Activated CD8-positive, alpha-beta memory T cell treated with anti-CD3 and anti-CD28 coated beads for 24 hours (primary cell): ENCODE results near the gene ZNF526.

Experiments used
- DNase-seq: peaks from one replicate; pipeline ENCODE4 v3.0.0-alpha.2; 2020

Gene ZNF526, protein sequence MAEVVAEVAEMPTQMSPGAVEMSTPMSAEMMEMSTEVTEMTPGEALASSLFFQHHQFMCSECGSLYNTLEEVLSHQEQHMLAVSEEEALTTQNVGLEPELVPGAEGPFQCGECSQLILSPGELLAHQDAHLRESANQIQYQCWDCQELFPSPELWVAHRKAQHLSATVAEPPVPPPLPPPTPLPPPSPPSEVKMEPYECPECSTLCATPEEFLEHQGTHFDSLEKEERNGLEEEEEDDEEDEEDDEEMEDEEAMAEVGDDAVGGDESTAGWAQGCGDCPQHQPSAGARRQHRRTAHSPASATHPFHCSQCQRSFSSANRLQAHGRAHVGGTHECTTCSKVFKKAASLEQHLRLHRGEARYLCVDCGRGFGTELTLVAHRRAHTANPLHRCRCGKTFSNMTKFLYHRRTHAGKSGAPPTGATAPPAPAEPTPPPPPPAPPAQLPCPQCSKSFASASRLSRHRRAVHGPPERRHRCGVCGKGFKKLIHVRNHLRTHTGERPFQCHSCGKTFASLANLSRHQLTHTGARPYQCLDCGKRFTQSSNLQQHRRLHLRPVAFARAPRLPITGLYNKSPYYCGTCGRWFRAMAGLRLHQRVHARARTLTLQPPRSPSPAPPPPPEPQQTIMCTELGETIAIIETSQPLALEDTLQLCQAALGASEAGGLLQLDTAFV

GRCh38 chr19:42219812-42220750 is at the start of gene ZNF526:
TSS of gene ZNF526 (plus strand) at chr19:42220312. CDS start at chr19:42224404, 4,092 bp downstream.
- peak; percentile 97 for DNase-seq

- DNase-seq: no peak
These were observed 49.4 kb upstream of the ZNF526 start for GRCh38 chr19:42170715-42171114.

DNA sequence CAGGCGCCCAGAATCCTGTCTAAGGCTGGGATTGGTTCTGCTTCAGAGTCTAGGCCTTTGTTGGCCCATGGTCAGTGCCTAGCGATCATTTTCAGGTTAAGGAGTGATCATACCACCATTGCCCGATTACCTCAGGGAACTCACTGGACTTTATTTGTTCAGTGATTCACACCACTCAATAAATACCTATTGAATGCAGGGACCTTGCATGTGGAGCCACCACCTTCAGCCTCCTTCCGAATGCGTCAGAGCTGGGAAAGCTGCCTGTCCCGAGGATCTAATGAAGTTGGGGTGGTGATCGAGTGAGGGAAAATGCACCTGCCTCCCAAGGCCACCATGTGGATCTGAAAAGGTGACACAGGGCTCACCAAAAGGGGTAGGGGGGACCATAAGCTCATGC is 47.9 kb upstream of the ZNF526 start:
- no peak for DNase-seq

- no peak for DNase-seq
These were observed 46.4 kb upstream of the ZNF526 start for GRCh38 chr19:42173695-42174094.

DNA sequence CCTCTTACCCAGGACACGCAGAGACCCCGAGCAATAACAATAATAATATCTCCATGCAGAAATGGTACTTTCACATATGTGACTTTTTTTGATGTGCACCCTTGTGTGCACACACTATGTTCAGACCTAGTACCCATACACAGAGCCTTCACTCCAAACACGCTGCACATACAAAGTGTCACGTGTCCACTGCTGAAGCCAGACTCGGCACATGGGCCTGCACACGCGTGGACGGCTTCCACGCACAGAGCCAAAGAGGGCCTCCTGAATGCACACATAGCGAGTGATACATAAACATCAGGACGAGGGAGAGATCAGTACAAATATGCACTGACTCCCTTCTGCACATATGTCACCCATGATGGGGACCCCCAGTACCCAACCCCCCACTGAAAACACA is 45.9 kb upstream of the ZNF526 start:
- DNase-seq: no peak

DNA sequence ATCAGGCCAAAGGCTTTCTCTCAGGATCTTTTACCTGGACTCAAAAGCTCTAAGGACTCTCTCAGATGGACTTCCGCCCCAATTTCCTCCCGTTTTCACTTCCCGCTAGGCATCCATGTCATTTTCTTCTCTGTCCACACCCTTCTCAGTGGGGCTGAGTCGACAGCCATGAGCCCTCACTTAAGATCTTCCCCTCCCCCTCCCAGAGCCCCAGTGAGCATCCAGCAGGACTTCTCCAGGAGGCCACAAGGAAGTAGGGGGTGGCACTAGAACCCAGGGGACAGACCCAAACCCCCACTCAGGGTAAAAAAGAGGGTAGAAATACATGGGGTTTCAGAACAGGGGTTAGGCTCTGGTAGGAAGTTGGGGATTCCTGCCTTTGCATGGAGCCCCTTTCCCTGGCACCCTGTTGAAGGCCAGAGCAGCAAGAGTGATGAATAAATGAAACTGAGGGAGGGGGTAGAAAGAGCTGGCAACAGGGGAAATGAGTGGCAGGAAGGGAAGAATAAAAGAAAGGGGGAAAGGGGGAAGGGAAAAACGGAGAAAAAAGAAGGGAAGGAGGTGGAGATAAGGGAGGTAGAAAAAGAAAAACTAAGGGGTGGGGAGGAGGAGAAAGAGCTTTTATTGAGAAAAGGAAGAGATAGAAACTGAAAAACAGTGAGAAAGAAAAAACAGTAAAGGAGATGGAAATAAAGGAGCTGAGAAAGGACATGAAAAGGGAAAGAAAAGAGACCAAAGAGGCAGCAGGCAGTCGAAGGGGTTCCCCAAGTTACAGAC is 45.0 kb upstream of the ZNF526 start:
- no peak for DNase-seq

DNA sequence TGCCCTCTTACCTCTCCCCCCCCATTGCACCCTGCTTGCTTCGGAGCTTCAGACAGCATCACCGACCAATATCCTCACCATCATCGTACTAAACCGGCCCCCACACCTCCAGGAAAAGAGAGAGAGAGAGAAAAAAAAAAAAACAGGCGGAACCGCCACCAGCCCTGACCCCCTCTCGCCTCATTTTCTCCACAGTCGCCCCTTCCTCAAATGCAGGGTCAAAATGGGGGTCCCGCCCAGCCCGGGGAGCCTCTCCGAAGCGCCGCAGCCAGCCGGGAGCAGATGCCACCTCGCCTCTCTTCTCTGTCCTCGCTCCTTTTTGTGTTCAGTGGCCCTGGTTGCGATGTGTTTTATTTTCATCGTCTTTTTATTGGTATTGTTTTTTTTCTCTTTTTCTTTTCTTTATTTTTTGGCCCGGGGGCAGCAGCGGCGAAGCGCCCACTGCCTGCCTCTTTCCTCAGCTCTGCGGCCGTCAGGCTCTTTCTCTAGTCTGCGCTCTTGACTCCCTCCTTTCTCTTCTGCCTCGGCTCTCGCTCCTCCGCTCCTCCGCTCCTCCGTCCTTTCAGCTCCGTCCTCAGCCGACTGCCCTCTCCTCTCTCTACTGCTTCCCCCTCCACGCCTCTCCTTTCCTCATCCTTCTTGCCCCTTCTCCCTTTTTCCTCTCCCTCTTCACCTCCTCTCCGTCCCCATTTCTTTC is 44.0 kb upstream of the ZNF526 start:
- DNase-seq: peak; percentile 66

DNA sequence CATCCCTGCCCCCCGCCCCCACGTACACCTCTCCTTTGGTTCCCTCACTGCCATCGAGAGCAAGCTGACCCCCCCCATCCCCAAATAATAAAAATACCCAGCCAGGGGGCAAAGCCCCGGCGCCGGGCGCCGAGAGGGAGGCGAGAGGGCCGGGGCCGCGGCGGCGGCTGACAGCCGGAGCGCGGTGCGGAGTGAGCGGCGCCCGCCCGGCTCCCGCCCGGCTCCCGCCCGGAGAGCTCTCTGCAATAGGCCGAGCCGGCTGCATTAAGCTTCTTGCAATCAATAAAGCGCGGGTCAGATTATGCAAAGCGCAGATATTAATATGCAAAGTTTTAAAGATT is 43.5 kb upstream of the ZNF526 start:
- no peak for DNase-seq

GRCh38 chr19:42176990-42177685 is 43.0 kb upstream of the ZNF526 start:
- DNase-seq: peak; percentile 86

DNA sequence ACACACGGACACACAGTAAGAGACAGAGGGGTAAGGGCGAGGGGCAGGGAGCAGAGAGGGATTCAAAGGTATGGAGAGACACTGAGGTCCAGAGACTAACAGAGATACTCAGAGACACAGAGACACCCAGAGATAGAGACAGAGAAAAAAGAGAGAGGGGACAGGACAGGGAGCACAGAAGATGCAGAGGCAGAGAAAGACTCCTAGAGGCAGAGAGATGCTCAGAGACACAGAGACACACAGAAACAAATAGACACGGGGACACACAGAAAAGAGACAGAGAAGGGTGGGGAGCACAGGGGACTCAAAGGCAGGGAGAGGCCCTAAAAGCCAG is 42.5 kb upstream of the ZNF526 start:
- DNase-seq: no peak

GRCh38 chr19:42178791-42179674 is 41.1 kb upstream of the ZNF526 start:
- DNase-seq: no peak

GRCh38 chr19:42184401-42184861 is 35.7 kb upstream of the ZNF526 start:
- peak; percentile 89 for DNase-seq

GRCh38 chr19:42185277-42185676 is 34.8 kb upstream of the ZNF526 start:
- no peak for DNase-seq

- DNase-seq: no peak
These were observed 31.4 kb upstream of the ZNF526 start for GRCh38 chr19:42188665-42189064.

DNA sequence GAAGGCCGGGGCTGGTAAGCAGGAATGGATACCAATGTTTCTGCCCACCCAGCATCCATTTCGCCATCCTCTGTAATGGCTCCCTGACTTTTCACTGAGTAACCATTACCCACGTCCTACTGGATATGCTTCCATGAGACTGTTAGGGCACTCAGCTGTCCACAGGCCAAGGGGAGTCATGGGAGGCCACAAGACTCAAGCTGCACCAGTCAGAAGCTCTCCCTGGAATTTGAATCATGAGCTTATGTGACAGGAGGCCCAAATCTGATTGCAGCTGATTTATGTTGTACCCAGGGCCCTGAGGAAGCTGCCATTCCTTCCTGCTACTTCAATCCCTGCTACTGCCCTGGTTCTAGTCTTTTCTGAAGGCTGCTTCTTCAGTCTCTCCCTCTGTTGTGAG is 31.0 kb upstream of the ZNF526 start:
- DNase-seq: no peak

GRCh38 chr19:42191330-42191729 is 28.8 kb upstream of the ZNF526 start:
- DNase-seq: no peak

GRCh38 chr19:42191855-42192254 is 28.3 kb upstream of the ZNF526 start:
- DNase-seq: no peak

GRCh38 chr19:42193294-42193693 is 26.8 kb upstream of the ZNF526 start:
- no peak for DNase-seq

DNA sequence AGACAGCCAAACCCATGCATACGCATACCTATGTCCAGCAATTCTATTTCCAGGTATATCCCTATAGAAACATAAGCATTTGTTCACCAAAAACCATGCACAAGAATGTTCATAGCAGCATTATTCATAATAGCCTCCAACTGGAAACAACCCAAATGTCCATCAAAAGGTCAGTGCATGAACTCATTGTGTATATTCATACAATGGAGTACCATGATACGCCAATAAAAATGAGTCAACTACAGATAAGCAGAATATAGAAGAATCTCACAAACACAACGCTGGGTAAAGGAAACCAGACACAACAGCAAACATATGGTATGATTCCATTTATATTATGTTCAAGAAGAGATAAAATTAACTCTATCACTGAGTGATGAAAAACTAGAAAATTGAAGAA is 26.4 kb upstream of the ZNF526 start:
- DNase-seq: no peak
